Globus pallidus (tissue), 1 donor: Measurements from ENCODE around the gene PIP5K1B.

Experiments used
- DNase-seq: peaks from one replicate; pipeline ENCODE4 v3.0.0-alpha.2; 2015; ENCODE audit warnings: low spot score

Gene PIP5K1B

DNA sequence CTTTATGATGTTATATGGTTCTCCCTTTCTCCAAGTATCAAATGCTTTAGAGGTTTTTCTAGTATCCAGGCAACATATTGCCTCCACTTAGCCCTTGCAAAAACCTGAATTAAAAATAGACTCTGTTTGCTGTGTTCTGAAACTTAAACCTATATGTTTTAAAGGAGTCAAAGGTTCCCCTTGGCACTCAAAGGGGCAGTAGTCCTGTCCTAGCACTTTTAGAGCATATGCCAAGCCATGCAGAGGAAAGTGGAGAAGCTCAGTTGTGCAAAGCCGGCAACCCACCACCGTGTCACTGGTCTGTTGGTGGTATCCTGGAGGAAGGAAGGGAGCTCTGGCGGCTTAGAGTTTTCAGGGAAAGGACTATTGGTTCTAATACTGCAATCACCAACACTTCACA, 154.3 kb downstream of the PIP5K1B start:
- no peak for DNase-seq

DNA sequence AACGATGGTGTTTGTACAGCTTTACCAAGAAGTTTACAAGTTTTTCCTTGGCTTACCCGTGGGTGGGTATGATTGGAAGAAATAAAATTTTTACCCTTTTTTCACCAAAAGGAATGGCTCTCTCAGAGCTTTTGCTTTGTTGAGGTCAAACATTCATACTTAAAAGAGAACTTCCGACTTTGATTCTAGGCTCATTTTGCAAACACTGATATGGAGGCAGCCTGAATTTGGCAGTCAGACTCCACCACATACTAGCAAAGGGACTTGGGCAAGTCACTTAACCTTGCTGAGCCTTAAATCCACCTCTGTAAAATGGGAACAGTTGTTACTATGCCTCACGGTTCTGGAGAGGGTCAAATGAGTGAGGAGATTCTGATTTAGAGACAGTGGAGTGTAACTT, 155.4 kb downstream of the PIP5K1B start:
- no peak for DNase-seq

GRCh38 chr9:68861436-68861835, 156.4 kb downstream of the PIP5K1B start:
- DNase-seq, result no peak

DNA sequence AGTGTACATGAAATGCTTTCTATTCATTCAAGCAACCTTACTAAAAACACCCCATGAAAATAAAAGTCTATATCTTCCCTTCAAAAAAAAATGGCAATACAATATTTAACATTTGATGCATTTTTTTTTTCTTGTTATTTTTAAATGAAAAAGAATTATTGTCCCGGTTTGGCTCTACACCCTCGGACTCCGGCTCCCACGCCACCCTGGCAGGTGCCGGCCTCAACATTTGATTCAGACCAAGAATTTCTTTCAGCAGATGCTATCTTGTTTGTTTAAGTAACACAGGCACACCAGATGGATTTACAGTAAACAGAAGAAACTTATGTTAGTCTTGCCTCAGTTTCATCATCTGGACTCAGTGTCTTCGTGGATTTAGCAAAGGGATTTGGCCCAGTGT, 162.0 kb downstream of the PIP5K1B start:
- no peak for DNase-seq

DNA sequence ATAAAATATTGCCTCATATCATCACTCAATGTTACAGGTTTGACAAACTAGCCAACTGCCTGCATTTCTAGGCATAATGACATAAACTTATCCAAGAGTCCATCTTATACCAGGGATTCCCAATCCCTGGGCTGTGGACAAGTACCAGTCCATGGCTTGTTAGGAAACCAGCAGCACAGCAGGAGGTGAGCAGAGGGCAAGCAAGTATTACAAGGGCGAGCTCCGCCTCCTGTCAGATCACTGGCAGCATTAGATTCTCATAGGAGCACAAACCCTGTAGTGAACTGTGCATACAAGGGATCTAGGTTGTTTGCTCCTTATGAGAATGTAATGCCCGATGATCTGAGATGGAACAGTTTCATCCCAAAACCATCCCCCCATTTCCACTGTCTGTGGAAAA, 164.0 kb downstream of the PIP5K1B start:
- DNase-seq, result no peak

- no peak for DNase-seq
Measured at GRCh38 chr9:68870086-68870485, 165.0 kb downstream of the PIP5K1B start.

- no peak for DNase-seq
Measured at GRCh38 chr9:68871236-68871635, 166.2 kb downstream of the PIP5K1B start.

DNA sequence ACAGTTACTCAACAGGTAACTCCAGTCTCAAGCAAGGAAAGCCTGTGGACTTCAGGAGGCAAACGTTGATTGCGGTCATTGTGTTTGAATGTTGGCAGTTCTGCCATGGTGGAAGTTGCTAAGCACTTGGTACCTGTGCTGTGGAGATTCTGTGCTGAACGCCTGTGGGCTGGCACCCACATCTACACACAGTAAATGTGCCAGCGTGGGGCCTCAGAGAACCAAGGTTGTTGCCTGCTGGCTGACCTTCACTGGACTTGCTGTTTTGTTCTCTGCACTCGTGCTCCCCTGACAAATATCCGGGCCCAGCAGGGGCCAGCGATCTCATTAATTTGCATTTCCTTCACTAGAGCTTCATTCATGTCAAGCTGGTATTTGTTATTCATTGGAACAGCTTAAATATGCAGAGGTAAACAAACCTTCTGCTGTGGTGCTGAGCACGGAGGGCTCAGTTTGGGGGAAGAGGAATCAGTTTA, 167.0 kb downstream of the PIP5K1B start:
- no peak for DNase-seq

- no peak for DNase-seq
Measured at GRCh38 chr9:68873179-68873578, 168.1 kb downstream of the PIP5K1B start.

DNA sequence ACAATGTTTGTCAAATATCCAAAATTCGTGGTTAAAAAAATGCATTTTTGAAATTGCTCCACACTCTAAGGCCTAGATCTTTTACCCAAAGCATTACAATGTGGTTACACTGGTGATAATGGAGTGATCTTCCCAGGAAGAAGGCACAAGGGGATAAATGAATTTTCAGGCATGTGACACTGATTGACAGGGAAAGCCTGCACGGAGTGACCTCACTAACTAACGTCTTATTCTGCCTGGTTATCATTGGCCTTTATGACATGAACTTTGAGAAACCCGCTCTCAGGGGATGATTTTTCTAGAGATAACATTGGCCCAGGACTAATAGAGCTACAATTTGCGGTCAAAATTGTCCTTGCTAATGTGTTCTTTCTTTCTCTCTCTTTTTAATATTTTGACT, 171.2 kb downstream of the PIP5K1B start:
- DNase-seq, result no peak

GRCh38 chr9:68876681-68877080, 171.6 kb downstream of the PIP5K1B start:
- no peak for DNase-seq

DNA sequence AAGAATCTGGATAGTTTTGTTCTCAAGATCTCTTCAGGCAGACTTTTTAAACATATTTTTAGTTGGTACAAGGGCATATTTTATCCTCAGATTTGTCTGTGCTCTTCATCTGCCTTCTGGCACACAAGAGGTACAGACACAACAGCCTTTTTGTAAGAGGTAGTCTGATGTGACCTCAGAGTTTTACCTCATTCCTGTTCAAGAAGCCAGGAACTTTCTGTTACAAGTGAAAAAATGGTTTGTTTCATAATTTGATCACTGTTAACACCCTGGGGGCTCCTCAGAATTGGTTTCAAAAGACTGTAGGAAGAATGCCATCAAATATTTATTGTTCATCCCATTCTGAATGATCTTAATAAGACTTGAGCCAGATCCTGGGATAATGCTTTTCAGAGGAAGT, 172.2 kb downstream of the PIP5K1B start:
- no peak for DNase-seq

DNA sequence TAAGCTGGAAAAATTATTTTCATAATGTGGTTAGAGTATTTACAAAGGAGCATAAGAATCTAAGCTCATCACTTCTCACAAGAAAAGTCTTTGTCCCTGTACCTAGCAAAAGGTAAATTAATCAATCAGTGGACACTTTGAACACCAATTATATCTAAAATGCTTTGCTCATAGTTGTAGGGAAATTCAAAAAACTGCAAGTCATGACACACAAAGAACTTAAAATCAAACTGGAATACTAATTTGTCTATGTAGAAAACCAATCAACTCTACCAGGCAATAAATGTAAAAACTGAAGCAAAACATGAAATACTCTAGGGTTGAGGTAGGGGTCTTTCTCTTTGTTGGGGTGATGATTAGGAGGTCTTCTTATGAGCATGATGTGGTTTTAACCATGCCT, 173.4 kb downstream of the PIP5K1B start:
- no peak for DNase-seq

- DNase-seq, result no peak
Measured at GRCh38 chr9:68883224-68883623, 178.2 kb downstream of the PIP5K1B start.

- DNase-seq, result peak; percentile 18
Measured at GRCh38 chr9:68887232-68887631, 182.2 kb downstream of the PIP5K1B start.

- no peak for DNase-seq
Measured at GRCh38 chr9:68894502-68894901, 189.5 kb downstream of the PIP5K1B start.

GRCh38 chr9:68895741-68896478, 190.9 kb downstream of the PIP5K1B start:
- no peak for DNase-seq

DNA sequence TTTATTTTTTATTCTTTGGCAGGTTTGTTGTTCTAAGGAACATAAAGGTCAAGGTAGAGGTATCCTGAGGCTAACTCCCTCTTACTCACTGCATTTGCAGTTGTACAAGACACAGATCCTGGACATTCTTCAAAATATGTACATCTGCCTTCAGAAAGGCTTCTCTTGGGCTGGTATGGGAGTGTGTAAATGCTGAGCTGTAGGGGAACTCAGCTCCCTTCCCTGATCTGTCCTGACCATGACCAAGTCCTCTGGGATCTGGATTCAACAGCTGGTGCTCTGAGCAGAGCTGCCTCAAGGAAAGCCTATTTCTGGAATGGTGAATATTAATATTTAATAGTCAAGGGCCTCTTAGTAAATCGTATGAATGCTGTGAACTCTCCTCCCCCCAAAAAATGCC, 191.4 kb downstream of the PIP5K1B start:
- no peak for DNase-seq

DNA sequence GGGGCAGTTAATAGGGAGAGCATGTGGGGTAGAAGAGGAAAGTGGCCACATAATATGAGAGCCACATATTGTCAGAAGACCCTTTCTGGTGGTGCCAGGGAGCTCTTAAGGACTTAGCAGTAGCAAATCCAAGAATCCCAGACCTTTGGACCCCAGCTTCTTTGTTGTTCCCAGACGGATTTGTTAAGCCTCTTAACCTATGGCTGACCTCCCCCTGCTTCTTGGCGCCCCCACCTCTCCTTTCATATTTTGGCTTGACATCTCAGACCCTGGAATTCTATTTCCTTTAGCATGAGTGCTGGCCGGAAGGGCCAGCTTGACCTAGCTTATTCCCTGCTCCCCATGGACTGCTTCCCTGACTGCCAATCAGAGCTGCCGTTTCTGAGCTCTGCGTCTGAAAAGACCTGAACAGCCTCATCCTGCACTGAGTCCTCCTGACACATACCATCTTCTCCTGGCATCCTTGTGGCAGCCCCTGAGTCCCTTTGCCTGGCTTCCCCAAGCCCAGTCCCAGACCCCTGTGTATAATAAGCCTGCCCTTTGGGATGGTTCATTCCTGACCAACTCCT, 192.6 kb downstream of the PIP5K1B start:
- no peak for DNase-seq

DNA sequence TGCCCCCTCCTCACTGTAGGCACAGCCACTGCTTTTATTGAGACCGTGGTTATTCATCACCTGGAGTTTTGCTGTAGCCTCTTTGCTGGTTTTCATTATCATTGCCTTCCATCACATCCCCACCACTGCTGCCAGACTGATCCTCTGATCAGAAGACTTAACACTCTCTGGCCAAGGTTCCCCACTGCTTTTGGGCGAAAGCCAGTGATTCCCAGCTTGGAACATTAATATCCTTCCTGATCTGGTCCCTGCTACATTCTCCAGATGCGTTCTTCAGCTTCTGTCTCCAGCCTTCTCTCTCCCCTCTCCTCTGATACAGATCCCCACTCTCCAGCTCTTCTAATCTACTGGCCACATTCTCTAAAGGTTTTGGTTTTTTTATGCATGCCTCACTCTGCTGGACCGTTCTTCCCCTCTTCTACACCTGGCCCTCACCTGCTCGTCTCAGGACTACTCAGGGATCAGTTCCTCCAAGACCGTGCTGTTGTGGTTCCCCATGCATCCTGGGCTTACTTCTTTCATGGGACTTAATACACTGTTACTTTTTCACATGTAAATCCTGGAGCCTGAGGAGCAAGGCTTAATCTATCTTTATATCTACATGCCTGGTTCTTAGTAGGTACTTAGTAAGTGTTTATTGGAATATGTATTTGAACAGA, 193.9 kb downstream of the PIP5K1B start:
- no peak for DNase-seq

DNA sequence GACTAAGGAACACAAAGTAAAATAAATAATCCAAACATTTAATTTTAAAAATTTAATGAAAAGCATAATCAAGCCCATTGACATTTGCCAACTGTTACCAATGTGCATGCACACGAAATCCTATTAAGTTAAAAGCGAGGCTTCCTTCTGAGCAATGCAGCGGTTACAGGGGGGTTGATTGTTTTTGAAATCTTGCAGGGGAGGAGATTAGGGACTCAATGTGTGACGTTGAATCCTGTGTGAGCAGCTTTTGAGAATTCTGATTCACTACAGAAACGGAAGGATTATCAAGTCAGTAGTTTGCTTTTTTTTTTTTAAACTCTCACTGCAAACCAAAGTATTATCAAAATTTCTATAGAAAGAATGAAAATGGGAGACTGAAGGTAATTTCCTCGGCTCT, 199.4 kb downstream of the PIP5K1B start:
- DNase-seq, result no peak

DNA sequence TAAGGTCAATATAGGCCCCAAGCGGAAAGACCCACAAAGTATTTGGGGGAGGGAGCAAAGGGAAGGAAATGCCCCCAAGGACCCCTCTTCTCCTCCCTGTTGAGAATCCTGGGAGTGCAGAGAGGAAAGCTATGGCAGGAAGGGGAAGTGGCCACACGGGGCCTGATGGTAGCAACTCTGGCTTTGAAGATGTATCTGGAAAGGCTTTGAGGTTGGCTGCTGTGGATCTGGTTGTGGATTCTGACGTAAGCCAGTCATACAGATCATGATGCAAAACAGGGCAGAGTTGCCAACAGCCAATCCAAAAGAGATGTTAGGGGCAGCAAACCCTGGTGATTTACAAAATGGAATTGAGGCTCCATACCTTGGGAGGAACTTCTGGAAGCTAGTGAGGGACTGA, 200.1 kb downstream of the PIP5K1B start:
- DNase-seq, result no peak

DNA sequence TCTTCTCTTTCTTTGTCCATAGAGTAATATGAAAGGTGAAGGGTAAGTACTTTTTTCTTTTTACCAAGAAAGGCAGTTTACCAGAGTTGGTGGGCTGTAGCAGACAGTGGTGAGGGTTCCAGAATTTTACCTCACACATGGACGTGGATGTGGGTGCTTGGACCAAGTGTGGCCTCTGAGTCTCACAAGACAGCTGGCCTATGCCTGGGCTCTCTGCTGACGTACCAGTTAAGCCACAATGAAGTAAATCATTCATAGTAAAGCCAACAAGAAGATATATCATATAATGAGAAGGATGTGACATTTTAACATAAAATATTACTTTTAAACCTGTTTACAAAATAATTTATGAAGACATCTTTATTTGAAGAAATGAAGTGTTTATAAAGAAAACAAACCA, 202.9 kb downstream of the PIP5K1B start:
- no peak for DNase-seq
